CD1c-positive myeloid dendritic cell (primary cell): ENCODE data around the gene IRX4.
"Not testable (repeated sequence)": the region's sequence is repeated elsewhere in the genome, so short reads cannot be mapped to it uniquely, and the experiment has no call there.

ENCODE experiments used
- DNase-seq: peaks from one replicate; pipeline ENCODE4 v3.0.0-alpha.2; 2016; ENCODE audit errors: extremely low spot score

The IRX4 gene

GRCh38 chr5:1857256-1857600 is 25.5 kb downstream of the IRX4 start:
- DNase-seq: no peak

- DNase-seq: no peak
These were observed 26.0 kb downstream of the IRX4 start for GRCh38 chr5:1856596-1857255.

DNA sequence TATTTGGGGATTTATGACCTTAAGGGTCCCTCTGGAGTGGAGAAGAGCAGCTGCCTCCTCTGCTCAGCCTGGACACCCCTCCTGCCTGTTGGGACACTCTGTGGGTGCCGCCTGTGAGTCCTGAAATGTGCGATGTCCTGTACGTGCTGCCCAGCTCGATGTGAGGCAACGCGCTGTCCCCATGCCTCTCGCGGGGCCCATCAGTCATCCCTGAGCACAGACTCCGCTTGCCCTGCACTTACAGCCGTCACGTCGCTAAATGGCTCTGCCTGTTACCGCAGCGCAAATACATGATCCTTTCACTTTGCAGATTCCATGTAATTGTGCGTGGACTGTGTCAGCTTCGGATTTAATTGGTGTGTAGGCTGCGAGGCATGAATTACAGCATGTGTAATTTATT is 27.1 kb downstream of the IRX4 start:
- no peak for DNase-seq

DNA sequence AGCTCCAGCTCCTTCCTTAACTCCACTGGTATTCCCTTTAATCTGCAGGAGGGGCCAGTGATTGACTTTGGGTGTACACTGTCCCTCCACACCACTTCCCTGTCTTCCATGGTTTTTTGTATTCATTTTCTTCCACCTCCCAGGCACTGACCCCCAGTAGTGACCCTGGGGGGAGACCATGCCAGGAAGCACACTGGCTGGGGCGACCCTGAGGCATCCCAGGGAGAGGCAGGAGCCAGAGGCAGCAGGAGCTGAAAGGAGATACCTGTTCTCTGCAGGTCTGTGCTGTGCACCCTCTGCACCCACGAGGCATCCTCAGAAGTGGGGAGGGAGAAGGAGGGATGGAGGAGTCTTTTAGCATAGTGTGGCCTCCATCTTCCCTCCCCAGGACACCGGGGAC is 27.6 kb downstream of the IRX4 start:
- no peak for DNase-seq

- no peak for DNase-seq
These were observed 29.2 kb downstream of the IRX4 start for GRCh38 chr5:1853531-1853930.

DNA sequence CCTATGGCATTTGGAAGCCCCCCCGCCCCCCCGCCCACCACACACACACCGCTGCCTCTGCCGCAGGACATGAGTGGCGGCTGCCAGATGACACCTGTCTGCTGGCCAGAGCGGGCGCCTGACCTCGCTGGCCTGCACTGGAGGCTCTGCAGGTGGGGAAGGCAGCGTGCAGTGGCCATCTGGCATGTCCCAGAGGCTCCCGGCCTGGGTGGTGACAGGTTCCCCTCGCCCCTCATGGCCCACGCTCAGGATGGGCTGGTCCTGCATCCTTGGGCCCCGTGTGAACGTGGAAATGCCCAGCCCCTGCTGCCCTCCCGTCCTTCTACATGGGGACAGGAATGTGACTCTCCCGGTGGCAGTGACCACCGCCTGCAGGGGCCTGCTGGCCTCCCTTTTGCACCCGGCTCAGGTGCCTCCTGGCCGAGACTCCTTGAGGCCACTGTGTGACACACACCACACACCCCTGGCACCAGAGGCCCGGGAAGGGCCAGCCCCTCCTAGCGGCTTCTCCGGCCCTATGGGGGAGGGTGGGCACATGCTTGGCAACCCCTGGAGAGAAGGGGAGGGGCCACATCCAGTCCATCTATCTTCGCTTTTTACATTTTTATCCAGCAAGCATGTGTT is 30.3 kb downstream of the IRX4 start:
- no peak for DNase-seq

DNA sequence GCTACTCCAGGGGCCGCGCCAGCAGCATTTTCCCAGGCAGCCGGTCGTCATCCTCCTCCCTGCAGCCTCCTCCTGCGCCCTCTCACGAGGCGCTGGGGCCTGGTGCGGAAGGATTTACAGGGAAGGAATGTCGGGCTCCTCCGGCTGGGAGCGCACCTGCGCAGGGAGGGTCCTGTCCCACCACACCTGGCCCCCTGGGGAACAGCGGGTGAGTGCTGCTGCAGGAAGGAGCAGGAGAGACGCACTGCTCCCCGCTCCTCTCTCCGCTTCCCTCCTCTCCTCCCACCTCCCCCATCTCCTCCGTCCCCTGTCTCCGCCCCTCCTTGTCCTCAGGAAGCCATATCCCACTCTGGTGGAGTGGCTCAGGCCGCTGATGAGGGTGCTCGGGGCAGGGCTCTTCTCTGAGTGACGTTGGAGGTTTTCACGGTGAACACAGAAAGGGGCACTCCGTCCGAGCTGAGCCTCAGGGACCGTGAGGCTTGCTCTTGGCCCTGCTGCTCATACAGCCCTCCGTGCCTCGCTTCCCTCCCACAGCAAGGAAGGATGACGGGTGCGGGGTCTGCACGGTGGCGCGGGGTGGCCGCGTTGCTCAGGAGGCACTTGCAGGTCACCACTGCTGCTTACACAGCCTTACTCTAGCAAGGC is 31.3 kb downstream of the IRX4 start:
- DNase-seq: no peak

GRCh38 chr5:1850324-1851154 is 32.2 kb downstream of the IRX4 start:
- DNase-seq: no peak

DNA sequence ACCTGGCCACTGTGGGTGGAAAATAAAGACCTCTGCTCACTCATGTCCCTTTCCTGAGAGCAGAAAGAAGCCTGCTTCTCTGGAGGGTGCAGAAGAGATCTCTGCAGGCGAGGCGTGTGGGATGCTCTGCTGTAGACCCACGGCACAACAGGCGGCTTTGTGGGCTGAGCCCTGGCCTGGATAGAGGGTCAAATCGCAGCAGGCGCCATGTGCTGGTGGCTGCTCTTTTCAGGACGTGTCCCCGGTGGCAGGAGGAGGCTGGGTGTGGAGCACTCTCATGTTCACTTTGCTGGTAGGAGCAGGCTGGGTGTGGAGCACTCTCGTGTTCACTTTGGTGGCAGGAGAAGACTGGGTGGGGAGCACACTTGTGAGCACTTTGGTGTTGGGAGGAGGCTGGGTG is 35.1 kb downstream of the IRX4 start:
- no peak for DNase-seq

- no peak for DNase-seq
These were observed 35.7 kb downstream of the IRX4 start for GRCh38 chr5:1847056-1847455.

DNA sequence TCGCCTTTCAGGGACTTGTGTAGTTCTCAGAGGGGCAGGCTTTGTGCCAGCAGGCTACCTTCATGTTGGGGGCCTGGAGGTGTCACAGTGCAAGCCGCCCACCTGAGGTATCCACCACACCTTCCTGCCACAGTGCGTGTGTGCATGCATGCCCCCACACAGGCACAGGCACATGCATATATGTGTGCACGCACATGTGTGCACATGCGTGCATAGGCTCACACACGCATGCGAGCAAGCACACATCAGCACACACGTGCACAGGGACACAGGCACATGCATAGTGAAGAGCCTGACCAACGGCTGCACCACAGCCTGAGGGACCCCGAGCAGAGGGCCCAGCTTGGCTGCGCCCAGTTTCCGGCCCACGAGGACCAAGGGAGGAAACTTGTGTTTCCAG is 36.1 kb downstream of the IRX4 start:
- DNase-seq: no peak

- DNase-seq: no peak
These were observed 37.0 kb downstream of the IRX4 start for GRCh38 chr5:1845696-1846095.

DNA sequence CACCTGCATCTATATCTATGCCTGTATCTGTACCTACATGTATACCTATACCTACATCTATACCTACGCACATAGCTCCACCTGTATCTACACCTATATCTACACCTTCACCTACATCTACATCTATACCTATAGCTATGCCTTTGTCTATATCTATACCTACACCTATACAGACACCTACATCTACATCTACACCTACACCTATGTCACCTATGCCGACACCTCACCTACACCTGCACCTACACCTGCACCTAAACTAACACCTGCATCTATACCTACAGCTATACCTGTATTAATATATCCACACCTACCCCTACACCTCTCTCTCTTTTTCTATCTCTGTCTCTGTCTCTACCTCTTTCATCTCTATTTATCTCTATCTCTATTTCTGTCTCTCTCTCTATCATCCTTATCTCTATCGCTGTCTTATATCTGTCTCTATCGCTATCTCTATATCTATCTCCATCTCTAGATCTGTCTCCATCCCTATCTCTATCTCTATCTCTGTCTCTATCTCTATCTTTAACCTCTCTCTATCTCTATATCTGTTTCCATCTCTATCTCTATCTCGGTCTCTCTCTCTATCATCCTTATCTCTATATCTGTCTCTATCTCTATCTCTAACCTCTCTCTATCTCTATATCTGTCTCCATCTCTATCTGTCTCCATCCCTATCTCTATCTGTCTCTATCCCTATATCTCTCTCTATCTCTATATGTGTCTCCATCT is 37.9 kb downstream of the IRX4 start:
- DNase-seq: no peak

- not testable (repeated sequence) for DNase-seq
These were observed 39.0 kb downstream of the IRX4 start for GRCh38 chr5:1843761-1844160.

- DNase-seq: no peak
These were observed 40.5 kb downstream of the IRX4 start for GRCh38 chr5:1842004-1842819.

- no peak for DNase-seq
These were observed 41.8 kb downstream of the IRX4 start for GRCh38 chr5:1840741-1841521.

GRCh38 chr5:1840071-1840547 is 42.6 kb downstream of the IRX4 start:
- no peak for DNase-seq

GRCh38 chr5:1838013-1838412 is 44.7 kb downstream of the IRX4 start:
- DNase-seq: no peak

DNA sequence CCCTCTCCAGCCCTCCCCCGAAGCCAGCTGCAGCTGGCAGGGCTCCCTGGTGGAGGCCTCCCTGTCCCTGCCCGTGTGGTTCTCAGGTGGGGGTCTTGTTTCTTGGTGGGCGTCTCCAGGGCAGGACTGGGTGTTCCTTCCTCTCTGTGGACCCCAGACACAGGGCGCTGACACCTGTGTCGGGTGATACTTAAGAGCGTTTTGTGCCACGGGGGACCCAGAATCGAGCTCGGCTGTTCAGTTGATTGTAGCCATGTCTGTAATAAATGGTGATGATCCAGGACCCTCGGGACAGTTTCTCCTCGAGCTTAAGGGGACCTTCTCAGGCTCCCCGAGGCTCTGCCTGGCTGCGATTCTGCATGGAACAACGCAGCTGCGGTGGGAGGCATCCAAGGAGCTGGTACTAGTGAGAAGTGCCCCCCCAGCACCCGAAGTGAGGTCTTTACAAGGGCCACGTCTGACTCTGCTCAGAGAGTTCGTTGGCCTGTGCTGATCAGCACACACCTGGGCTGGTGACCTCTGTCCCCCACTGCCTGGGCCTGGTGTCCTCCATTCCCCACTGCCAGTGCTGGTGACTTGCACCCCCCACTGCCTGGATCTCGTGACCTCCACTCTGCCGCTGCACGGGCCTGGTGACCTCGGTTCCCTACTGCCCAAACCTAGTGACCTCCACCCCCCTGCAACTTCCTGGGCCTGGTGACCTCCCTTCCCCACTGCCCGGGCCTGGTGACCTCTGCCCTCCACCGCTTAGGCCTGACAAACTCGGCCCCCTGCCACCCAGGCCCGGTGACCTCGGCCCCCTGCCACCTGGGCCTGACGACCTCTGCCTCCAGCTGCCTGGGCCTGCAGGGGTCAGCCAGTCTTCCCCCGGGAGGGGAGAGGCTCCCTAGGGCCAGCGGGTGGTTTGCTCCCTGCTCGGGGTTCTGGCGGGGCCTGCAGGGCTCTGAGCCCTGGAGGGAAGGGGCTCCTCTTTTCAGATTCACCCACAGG is 45.5 kb downstream of the IRX4 start:
- DNase-seq: no peak
